GM10847 (cell line): ENCODE data around the gene SORL1.

Source experiments
- POLR2A ChIP-seq: IDR thresholded peaks from 2 replicates; pipeline ENCODE4 v1.6.1; 2011; ENCODE audit not compliant: insufficient read length; ENCODE audit errors: extremely low read depth

Gene SORL1

DNA sequence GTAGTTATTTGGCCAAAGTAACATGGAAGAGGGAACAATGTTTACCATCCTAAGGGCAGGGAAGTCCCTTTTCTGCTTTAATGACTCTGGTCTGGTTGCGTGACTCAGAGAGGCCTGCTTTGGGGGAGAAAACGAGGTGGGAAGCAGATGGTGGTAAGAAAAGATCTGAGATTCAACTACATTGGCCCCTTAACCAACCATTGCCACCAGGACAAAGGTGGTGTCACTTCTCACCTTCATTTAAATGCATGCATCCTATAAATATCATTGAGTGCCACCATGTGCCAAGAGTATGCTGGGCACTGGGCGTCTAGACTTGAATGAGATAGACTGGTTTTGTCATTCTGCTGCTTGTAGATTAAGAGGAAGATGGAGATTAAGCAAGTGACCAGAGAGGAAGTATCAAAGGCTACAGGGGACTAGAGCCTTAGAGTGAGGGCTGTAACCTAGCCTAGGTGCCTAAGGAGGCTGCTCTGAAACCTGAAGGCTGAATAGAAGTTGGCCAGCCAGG, 3.6 kb upstream of the SORL1 start:
- no peak for TF ChIP-seq POLR2A

DNA sequence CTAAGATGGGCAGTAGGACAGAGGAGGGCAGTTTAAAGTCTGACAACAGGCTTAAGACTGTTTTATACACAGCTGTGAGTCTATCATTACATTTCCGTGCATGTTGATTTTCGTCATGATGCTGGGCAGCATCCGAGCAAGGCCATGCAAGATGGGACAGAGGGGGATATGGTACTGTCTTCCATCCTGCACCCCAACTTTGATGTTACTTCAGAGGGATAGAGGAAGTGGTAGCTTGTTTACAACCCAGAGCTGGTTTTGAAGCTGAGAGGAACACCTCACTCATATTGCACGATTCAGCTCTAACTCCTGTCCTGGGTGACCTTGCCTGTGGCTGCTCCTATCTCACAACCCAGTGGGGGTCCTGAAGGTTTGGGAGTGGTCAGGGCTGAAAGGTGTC, 3.0 kb upstream of the SORL1 start:
- TF ChIP-seq POLR2A = no peak

DNA sequence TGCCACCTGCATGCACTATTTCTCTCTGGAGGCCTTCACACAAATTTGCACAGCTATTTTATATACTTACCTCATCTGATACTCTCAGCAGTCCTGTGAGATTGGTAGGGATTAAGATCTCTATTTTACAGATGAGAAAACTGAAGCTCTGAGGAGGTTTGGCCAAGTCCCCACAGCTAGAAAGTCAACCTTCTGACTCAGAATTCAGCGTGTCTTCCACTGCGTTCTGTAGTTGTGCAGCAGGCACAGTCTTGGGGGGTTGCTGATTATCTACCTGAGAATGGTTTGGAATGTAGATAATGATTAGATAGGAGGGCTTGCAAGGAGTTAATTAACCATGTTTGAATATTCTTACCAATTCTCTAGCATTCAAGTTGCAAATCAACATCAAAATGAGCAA, 2.5 kb upstream of the SORL1 start:
- no peak for TF ChIP-seq POLR2A

DNA sequence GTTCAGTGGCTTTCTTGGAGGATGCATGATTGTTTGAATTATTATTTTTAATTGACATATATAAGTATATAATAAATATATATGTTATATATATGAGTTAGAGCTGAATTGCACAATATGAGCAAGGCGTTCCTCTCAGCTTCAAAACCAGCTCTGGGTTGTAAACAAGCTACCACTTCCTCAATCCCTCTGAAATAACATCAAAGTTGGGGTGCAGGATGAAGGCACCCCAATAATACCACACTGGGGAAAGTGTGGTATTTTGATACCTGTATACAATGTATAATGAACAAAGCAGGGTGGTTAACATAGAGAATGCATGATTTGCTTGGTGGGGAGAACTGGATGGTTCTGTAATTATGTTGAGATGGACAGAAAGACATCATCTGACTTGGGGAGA, 1.7 kb upstream of the SORL1 start:
- no peak for TF ChIP-seq POLR2A

DNA sequence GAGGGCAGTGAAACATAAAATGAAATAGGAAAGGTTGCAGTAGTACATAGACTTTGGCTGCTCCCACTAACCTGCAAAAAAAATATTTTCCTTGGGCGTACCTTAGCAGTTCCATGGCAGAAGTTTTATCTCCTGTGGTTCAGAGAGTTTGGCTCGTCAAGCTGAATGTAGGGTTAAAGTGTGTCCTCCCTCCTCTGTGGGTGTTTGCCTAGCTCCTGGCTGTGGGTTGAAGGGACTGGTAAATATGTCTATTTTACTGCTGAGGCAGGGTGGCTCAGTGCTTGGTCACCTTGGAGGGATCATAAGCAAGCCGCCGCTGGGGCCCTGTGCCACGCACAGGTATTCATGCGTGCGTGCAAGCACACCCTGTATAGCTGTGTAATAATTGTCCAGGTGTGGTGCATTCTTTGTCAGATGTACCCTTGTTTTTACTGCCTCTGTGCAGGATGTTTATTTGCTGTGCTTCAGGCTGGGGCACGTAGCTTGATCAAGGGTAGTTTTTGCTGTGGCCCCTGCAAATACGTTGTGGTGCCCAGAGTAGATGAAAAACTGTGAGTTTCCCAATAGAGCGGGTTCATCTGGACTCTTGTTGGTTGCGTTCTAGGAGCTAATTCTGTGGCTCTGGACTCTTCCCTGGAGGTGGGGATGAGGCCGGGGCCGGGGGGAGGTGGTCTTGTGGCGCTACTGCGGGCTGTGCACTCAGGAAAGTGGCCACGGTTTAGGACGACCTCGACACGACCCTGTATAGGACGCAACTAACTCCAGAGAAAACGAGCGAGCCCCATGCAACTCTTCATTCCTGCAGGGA, 732 bp upstream of the SORL1 start:
- TF ChIP-seq POLR2A = peak; percentile 24

DNA sequence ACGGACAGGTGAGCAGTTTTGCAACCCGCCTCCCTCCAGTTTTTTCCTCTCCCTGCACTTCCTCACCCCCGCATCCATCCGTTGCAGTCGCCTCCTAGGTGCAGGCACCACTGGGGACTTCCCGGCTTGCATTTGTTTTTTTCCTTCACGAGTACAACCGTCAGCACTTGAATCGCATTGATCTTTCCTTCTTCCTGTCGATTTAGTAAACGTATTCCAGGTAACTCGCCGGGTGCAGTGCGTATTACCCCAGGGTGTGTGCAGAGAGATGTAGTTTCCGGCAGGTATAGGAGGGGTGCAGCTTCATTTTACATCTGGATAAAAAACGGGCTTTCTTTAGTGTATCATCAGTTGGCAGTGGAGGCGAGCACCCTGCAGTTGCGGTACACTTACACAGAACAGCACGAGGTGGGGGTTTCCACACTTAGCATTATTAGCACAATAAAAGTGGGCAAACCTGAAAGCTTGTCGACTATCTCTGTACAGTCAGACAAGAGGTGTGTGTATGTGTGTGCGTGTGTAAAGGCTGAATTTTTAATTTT, 566 bp downstream of the SORL1 start, which contains the start of gene SORL1-AS1:
Gene SORL1-AS1 (minus strand): TSS at position 359 of the 542 bp plus-strand sequence.
- no peak for TF ChIP-seq POLR2A

DNA sequence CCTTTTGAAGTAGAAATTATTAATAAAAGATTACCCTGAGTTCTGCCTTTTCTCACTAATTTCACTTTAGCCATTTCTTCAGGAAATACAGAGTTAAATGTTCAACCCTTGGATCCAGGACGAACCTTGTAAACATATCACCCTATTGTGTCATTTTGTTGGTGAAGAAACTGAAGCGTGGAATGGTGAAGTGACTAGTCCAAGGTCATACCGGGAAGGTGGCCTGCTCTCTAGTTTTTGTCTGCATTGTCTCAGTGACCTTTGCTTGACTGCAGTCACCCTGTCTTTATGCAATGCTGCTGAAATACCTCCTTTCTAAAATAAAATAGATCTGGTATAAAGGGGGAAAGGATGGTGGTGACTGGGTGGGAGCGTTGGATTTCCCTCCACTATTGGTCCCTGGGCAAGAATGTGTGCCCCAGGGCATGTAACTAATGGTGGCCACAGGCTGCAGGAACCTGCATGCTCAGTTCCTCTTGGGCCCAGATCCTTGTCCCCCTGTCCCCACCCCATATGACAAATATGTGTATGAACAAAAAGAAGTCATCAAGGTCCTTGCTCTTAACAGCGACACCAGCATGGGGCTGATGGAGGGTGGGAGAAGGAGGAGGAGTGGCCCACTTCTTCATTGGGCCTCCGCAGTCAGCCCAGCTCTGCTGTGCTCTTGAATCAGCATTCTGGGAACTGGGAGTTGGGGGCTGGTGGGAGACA, 1.6 kb downstream of the SORL1 start:
- TF ChIP-seq POLR2A = no peak

DNA sequence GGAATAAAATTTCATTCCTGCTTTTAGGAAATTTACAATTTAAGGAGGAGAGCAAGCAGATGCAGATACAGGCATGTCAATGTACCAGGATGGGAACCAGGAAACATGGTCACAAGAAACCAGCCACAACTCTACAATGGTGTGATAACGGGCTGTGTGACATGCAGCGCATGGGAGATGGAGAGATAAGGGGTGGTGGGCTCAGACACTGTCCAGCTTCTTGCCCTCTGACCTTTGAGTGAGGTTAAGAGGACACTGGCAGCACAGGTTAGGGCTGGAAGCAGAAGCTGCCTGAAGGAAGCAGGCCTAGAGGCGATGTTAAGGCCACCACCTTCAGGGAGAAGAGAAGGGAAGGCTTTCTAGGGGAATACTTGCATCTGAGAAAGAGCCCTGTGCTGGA, 3.0 kb downstream of the SORL1 start:
- no peak for TF ChIP-seq POLR2A

DNA sequence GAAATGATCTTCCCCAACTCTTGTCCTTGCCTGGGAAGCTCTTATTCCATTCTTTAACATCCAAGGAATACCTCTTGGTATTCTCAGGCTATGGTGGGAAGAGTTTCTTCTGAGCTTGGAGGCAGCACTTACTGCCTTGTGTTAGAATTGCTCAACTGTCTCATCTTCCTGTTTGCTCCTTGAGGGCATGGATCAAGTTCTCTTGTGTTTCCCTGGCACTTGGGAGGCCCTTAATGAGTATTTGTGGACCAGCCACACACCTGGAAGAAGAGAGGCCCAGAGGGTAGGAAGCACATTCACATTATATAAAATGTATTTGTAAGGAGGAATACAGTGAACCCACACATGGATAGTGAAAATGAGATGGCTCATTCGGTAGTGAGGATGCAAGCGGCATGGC, 4.0 kb downstream of the SORL1 start:
- no peak for TF ChIP-seq POLR2A

DNA sequence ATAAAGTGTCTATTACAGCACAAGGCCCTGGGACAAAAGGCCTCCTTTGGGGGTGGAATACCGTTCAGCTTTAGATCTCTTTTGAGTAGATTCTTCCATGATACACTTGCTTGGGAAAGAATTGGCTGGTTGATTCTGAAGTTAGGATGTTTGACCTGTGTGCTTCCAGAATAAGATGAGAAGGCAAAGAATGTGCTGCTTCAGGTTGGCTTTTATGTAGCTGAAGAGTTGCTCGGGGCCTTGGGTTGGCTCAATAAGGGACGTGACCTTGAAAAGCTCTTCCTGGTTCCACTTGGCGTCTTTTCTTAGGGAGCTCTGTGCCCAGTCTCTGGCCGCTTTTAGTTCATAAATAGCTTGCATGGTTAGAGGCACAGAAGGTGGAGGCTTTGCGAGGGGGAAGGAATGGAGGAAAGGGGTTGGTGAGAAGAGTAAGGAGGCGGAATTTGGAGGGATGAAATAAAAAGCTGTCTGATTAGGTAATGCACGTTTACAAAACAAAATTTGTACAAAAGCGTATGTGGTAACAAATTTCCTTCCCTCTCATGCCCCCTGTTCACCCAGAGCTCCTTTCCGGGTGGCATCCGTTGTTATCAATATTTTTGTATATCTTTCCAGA, 4.8 kb downstream of the SORL1 start:
- no peak for TF ChIP-seq POLR2A

DNA sequence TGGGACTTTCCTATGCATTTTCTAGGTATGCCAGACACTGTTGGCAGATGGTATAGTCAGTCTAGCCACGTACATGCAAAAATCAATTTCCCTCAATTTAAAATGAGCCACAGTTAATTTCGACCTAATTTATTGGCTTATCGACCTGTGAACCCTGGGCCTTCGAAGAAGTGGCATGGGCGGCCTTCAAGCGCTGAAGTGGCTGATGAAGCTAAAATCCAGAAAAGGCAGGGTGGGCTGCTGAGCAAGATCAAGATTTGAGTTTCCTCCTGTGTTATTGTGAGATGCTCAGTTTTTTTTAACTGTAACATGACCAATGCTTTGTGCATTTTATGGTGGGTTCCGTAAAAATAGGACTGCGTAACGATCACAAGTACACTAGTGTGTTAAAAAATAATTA, 6.4 kb downstream of the SORL1 start:
- TF ChIP-seq POLR2A = no peak

DNA sequence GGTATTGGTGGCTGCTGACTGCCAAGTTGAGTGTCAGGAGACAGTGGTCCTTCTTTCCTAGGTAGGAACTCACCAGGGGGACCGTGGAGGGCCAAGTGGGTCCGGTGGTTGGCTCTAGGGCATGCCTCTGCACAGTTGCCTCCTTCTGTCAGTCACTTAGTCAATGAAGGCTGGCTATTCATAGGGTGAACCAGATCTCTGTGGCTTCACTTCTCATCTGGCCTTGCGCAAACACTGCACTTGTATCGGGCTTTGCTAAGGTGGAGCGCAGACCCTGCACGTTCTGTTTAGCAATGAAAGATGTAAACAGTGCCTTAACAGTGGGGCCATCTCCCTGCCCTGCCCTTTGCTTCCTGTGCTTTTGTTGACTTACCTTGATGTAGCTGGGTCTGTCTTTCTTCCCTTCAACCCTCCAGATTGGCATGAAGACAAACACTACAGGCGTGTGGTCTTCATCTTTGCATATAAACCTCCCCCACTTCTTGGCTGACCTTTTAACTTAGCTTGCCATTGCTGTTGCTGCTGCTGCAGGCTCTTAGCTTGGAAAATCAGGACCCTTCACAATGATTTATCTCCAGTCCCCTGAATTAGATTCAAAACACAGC, 7.4 kb downstream of the SORL1 start:
- TF ChIP-seq POLR2A = no peak

DNA sequence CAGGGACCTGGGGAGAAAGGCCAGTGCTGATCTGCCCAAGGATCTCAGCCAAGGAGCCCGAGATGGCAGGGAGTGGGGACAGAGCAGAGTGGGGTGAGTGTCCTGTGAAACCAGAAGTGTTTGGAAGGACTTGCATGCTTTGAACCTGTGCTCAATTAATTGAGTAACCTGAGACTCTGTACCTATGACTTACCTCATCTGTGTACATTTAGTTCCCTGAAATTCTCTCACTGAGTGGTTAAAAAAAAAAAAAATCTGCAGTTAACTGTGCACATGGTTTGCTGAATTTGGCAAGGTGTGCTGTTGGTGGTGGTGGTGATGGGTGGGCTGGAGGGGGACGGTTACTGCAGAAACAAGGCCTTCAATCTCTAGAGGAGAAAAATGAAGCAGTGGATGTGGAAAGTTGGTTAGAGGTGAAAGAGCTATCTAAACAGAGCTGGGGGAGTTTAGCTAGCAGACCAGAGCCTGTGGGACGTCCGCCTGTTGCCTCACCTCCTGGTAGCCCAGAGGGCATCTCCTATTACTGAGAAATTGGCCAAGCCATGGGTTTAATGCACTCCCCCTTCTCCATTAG, 8.9 kb downstream of the SORL1 start:
- TF ChIP-seq POLR2A = no peak

DNA sequence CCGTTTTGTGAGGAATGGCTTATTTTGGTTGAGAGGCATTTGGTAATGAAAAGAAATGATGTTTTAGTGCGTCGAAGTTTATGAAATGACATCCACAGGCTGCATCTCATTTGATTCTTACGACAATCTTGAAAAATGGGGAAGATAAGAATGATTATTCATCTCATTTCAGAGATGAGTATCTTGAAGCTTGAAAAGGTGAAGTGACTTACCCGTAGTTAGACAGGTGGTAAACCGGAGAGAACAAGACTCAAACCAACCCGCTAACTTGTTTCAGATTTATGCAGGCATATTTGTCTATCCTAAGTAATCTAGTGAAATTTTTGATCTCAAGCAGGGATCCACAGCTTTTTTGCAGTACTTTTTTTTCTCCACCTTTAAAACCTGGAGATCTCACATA, 9.7 kb downstream of the SORL1 start:
- TF ChIP-seq POLR2A = no peak
